ENCODE data around the gene ADGRG1. TPM values are rescaled to one million over a fixed set of nuclear protein-coding genes. Genes with fewer than 3 reads are reported as not detected.

The ADGRG1 gene
- total RNA-seq, 1 experiment from 2014 or later: 2.0 TPM

DNA sequence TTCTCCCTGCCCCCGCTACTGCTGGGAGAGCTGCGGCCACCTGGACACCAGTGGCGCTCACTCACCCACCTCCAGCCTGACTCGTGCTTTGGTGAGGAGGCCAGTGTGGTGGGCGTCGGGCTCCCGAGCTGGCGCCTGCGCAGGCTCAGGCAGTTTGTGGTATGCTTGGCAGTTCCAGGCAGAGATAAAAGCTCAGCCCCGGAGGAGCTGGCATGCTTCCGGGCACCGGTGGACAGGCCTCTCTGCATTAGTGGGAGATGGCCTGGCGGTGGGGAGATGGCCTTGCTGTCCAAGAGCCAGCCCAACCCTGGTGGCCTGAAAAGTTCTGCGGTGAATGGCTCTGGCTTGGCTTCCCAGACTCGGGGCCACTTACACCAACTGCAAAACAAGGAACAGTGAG is 4.1 kb downstream of the ADGRG1 start (continued):
- TF ChIP-seq, protein P1, sequence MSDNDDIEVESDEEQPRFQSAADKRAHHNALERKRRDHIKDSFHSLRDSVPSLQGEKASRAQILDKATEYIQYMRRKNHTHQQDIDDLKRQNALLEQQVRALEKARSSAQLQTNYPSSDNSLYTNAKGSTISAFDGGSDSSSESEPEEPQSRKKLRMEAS (CRISPR knock-in tag; IDR thresholded peaks at IDR 0.05): no peak

DNA sequence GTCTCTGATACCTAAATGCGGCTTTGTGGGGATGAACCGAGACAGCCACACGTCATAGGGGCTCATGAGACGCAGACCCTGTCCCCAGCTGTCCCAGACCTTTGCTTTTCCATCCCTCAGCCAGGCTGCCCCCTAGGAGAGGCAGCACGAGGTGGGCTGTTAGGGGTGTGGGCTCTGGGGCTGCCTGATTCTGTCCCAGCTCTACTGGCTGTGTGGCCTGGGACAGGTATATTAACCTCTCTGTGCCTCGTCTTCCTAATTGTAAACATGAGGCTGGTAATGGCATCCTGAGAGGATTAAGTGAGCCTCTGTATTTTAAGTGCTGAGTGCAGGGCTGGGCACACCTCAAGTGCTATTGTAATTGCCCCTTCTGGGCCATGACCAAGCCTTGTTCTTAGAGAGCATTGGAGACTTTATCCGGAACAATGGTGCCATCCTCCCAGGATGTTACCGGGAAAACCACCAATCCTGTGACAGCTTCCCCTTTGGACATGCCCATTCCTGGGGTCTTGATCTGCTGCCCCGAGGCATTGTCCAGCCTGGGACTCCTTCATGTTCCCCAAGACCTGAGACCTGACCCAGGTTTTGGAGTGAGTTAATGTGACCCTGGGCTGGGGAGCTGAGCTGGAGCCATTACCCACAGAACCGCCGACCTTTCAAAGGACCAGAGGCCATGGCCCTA is 5.1 kb downstream of the ADGRG1 start:
- DNase-seq (ENCODE audit: low spot score): no peak
- H3K4me3 Mint-ChIP-seq: no peak overlapping the region
- H3K9me3 Mint-ChIP-seq: no peaks in the 10 kb centered on the region
- H3K27me3 Mint-ChIP-seq (ENCODE audit: low read depth): peaks cover 4% of the 10 kb centered on the region
- ChIA-PET POLR2A (no interaction called here), CTCF (interaction anchor here (1.1 to 3.3 kb wide), 2 partner anchors 16 to 57 kb away, joined by 6 to 11 read pairs; no protein-coding TSS in a partner anchor)
- no peak for ATAC-seq
- H3K27ac Mint-ChIP-seq: no peak overlapping the region
- TF ChIP-seq, protein P2, sequence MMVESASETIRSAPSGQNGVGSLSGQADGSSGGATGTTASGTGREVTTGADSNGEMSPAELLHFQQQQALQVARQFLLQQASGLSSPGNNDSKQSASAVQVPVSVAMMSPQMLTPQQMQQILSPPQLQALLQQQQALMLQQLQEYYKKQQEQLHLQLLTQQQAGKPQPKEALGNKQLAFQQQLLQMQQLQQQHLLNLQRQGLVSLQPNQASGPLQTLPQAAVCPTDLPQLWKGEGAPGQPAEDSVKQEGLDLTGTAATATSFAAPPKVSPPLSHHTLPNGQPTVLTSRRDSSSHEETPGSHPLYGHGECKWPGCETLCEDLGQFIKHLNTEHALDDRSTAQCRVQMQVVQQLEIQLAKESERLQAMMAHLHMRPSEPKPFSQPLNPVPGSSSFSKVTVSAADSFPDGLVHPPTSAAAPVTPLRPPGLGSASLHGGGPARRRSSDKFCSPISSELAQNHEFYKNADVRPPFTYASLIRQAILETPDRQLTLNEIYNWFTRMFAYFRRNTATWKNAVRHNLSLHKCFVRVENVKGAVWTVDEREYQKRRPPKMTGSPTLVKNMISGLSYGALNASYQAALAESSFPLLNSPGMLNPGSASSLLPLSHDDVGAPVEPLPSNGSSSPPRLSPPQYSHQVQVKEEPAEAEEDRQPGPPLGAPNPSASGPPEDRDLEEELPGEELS (CRISPR knock-in tag; IDR thresholded peaks at IDR 0.05): no peak
- TF ChIP-seq, protein P3, sequence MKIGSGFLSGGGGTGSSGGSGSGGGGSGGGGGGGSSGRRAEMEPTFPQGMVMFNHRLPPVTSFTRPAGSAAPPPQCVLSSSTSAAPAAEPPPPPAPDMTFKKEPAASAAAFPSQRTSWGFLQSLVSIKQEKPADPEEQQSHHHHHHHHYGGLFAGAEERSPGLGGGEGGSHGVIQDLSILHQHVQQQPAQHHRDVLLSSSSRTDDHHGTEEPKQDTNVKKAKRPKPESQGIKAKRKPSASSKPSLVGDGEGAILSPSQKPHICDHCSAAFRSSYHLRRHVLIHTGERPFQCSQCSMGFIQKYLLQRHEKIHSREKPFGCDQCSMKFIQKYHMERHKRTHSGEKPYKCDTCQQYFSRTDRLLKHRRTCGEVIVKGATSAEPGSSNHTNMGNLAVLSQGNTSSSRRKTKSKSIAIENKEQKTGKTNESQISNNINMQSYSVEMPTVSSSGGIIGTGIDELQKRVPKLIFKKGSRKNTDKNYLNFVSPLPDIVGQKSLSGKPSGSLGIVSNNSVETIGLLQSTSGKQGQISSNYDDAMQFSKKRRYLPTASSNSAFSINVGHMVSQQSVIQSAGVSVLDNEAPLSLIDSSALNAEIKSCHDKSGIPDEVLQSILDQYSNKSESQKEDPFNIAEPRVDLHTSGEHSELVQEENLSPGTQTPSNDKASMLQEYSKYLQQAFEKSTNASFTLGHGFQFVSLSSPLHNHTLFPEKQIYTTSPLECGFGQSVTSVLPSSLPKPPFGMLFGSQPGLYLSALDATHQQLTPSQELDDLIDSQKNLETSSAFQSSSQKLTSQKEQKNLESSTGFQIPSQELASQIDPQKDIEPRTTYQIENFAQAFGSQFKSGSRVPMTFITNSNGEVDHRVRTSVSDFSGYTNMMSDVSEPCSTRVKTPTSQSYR (CRISPR knock-in tag; IDR thresholded peaks at IDR 0.05): no peak
- TF ChIP-seq GTF2I (CRISPR knock-in tag; conservative IDR thresholded peaks at IDR 0.05) (no peak), NFYB (CRISPR knock-in tag; conservative IDR thresholded peaks at IDR 0.05; ENCODE audit: low read depth) (no peak), ZNF317 (CRISPR knock-in tag; IDR thresholded peaks at IDR 0.05; ENCODE audit: borderline replicate concordance, low read depth) (no peak), NFE2L1 (CRISPR knock-in tag; IDR thresholded peaks at IDR 0.05) (no peak), GABPB1 (CRISPR knock-in tag; IDR thresholded peaks at IDR 0.05) (no peak), EMX1 (CRISPR knock-in tag; IDR thresholded peaks at IDR 0.05) (no peak), TP53 (CRISPR knock-in tag; IDR thresholded peaks at IDR 0.05) (no peak), JAZF1 (CRISPR knock-in tag; IDR thresholded peaks at IDR 0.05) (no peak), JUN (CRISPR knock-in tag; IDR thresholded peaks at IDR 0.05) (no peak)
- TF ChIP-seq, protein P1 (CRISPR knock-in tag; IDR thresholded peaks at IDR 0.05): no peak
- TF ChIP-seq, protein P4, sequence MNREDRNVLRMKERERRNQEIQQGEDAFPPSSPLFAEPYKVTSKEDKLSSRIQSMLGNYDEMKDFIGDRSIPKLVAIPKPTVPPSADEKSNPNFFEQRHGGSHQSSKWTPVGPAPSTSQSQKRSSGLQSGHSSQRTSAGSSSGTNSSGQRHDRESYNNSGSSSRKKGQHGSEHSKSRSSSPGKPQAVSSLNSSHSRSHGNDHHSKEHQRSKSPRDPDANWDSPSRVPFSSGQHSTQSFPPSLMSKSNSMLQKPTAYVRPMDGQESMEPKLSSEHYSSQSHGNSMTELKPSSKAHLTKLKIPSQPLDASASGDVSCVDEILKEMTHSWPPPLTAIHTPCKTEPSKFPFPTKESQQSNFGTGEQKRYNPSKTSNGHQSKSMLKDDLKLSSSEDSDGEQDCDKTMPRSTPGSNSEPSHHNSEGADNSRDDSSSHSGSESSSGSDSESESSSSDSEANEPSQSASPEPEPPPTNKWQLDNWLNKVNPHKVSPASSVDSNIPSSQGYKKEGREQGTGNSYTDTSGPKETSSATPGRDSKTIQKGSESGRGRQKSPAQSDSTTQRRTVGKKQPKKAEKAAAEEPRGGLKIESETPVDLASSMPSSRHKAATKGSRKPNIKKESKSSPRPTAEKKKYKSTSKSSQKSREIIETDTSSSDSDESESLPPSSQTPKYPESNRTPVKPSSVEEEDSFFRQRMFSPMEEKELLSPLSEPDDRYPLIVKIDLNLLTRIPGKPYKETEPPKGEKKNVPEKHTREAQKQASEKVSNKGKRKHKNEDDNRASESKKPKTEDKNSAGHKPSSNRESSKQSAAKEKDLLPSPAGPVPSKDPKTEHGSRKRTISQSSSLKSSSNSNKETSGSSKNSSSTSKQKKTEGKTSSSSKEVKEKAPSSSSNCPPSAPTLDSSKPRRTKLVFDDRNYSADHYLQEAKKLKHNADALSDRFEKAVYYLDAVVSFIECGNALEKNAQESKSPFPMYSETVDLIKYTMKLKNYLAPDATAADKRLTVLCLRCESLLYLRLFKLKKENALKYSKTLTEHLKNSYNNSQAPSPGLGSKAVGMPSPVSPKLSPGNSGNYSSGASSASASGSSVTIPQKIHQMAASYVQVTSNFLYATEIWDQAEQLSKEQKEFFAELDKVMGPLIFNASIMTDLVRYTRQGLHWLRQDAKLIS (CRISPR knock-in tag; IDR thresholded peaks at IDR 0.05; ENCODE audit: borderline replicate concordance): no peak
- TF ChIP-seq, protein P5, sequence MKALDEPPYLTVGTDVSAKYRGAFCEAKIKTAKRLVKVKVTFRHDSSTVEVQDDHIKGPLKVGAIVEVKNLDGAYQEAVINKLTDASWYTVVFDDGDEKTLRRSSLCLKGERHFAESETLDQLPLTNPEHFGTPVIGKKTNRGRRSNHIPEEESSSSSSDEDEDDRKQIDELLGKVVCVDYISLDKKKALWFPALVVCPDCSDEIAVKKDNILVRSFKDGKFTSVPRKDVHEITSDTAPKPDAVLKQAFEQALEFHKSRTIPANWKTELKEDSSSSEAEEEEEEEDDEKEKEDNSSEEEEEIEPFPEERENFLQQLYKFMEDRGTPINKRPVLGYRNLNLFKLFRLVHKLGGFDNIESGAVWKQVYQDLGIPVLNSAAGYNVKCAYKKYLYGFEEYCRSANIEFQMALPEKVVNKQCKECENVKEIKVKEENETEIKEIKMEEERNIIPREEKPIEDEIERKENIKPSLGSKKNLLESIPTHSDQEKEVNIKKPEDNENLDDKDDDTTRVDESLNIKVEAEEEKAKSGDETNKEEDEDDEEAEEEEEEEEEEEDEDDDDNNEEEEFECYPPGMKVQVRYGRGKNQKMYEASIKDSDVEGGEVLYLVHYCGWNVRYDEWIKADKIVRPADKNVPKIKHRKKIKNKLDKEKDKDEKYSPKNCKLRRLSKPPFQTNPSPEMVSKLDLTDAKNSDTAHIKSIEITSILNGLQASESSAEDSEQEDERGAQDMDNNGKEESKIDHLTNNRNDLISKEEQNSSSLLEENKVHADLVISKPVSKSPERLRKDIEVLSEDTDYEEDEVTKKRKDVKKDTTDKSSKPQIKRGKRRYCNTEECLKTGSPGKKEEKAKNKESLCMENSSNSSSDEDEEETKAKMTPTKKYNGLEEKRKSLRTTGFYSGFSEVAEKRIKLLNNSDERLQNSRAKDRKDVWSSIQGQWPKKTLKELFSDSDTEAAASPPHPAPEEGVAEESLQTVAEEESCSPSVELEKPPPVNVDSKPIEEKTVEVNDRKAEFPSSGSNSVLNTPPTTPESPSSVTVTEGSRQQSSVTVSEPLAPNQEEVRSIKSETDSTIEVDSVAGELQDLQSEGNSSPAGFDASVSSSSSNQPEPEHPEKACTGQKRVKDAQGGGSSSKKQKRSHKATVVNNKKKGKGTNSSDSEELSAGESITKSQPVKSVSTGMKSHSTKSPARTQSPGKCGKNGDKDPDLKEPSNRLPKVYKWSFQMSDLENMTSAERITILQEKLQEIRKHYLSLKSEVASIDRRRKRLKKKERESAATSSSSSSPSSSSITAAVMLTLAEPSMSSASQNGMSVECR (CRISPR knock-in tag; IDR thresholded peaks at IDR 0.05; ENCODE audit: borderline replicate concordance): no peak
- TF ChIP-seq, protein P6, sequence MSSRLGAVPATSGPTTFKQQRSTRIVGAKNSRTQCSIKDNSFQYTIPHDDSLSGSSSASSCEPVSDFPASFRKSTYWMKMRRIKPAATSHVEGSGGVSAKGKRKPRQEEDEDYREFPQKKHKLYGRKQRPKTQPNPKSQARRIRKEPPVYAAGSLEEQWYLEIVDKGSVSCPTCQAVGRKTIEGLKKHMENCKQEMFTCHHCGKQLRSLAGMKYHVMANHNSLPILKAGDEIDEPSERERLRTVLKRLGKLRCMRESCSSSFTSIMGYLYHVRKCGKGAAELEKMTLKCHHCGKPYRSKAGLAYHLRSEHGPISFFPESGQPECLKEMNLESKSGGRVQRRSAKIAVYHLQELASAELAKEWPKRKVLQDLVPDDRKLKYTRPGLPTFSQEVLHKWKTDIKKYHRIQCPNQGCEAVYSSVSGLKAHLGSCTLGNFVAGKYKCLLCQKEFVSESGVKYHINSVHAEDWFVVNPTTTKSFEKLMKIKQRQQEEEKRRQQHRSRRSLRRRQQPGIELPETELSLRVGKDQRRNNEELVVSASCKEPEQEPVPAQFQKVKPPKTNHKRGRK (CRISPR knock-in tag; IDR thresholded peaks at IDR 0.05; ENCODE audit: borderline replicate concordance): no peak
- TF ChIP-seq, protein P7, sequence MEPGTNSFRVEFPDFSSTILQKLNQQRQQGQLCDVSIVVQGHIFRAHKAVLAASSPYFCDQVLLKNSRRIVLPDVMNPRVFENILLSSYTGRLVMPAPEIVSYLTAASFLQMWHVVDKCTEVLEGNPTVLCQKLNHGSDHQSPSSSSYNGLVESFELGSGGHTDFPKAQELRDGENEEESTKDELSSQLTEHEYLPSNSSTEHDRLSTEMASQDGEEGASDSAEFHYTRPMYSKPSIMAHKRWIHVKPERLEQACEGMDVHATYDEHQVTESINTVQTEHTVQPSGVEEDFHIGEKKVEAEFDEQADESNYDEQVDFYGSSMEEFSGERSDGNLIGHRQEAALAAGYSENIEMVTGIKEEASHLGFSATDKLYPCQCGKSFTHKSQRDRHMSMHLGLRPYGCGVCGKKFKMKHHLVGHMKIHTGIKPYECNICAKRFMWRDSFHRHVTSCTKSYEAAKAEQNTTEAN (CRISPR knock-in tag; IDR thresholded peaks at IDR 0.05): no peak
- peaks cover 9% of the 10 kb centered on the region for H3K4me1 Mint-ChIP-seq
- H3K36me3 Mint-ChIP-seq: no peaks in the 10 kb centered on the region
